ENCODE measurements around the gene IRF2. TPM values are rescaled to one million over a fixed set of nuclear protein-coding genes. Genes with fewer than 3 reads are reported as not detected.

The IRF2 gene
- polyA plus RNA-seq, 1 donor from 2014 or later = 105 TPM

DNA sequence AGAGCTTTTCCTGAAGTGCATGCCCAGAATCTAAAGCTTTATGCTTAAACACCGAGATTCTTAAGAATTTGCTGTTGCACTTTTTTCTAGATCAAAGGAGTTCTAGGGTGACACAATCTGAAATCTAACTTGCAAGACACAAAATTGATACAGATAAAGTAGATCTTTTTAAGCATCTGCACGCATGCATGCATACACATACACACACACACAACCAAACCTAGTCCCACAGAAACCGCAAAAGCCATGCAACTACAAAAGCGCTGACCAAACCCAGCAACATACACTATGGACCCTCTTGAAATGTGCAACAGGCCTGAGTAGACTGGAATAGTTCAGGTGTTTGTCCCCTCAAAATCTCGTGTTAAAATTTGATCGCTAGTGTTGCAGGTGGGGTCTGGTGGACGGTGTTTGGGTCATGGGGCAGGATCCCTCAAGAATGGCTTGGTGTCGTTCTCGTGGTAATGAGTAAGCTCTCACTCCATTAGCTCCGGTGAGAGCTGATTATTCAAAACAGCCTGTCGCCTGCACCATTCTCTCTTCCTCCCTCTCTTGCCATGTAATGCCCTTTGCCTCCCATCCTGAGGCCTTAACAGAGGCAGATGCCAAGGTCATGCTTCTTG, 52.7 kb downstream of the IRF2 start:
- H3K36me3 Mint-ChIP-seq = peaks cover 10% of the 10 kb centered on the region
- H3K4me3 Mint-ChIP-seq = peak overlapping the region; percentile 60 to 91 (median 76)
- peak overlapping the region; percentile 82 to 87 (median 85) for H3K27ac Mint-ChIP-seq
- peaks cover 47 to 56% (median 54%) of the 10 kb centered on the region in 3 donors for H3K4me1 Mint-ChIP-seq
- H3K9me3 Mint-ChIP-seq = peaks cover 0 to 4% (median 4%) of the 10 kb centered on the region in 3 donors
- H3K27me3 Mint-ChIP-seq = no peaks in the 10 kb centered on the region

DNA sequence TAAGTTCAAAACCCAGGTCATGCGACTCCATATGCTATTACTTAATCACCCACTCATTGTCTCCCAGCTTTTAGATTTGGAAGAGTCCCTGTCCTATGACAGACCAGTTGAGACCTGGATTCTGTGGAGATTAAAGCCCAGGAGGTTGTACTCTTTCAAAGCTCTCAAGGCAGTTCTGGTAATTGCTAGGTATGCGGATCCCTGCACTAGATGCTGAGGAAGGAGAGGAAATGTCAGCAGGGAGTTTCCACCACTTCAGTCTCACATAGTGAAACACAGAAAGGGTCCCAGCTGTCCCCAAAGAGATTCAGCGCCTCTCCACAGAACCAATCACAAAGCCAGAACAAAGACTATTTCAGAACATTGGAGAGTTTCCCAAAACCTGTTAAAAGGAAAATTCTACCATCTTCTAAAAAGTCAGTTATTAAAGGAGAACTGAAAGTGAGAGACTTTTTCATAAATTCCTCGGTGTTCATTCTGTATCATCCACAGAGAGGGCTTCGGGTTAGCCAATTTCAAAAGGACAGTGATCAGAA, 53.4 kb downstream of the IRF2 start:
- H3K4me1 Mint-ChIP-seq = peaks cover 47 to 54% (median 54%) of the 10 kb centered on the region in 3 donors
- H3K9me3 Mint-ChIP-seq = peaks cover 0 to 4% (median 4%) of the 10 kb centered on the region in 3 donors
- peak overlapping the region; percentile 82 to 87 (median 87) for H3K27ac Mint-ChIP-seq
- H3K27me3 Mint-ChIP-seq = no peaks in the 10 kb centered on the region
- H3K4me3 Mint-ChIP-seq = peak overlapping the region; percentile 60 to 91 (median 76)
- H3K36me3 Mint-ChIP-seq = peaks cover 10% of the 10 kb centered on the region

DNA sequence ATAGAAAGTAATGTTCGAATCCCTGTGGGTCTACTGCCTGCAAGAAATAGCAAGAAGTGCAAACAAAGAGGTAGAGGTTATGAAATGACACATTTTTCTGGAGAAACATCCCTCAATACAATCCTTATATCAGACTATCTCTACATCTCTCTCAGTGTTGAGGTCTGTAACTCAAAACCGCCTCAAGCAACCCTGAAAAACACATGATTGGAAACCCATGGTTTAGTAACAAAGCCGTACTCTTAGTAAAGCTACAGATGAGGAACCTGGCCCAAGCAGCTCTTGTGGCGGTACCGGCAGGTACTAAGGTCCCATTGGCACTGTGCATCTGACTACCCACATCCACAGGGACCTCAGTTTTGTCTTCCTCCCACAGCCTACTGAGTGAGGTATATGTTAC, 53.9 kb downstream of the IRF2 start:
- Mint-ChIP-seq H3K9me3 (peaks cover 0 to 4% (median 4%) of the 10 kb centered on the region in 3 donors), H3K4me3 (peak overlapping the region in 3 of 4 donors; percentile 60 to 91 (median 86)), H3K36me3 (peaks cover 10% of the 10 kb centered on the region), H3K4me1 (peaks cover 47 to 54% (median 54%) of the 10 kb centered on the region in 3 donors), H3K27me3 (no peaks in the 10 kb centered on the region), H3K27ac (peak overlapping the region; percentile 82 to 87 (median 87))

DNA sequence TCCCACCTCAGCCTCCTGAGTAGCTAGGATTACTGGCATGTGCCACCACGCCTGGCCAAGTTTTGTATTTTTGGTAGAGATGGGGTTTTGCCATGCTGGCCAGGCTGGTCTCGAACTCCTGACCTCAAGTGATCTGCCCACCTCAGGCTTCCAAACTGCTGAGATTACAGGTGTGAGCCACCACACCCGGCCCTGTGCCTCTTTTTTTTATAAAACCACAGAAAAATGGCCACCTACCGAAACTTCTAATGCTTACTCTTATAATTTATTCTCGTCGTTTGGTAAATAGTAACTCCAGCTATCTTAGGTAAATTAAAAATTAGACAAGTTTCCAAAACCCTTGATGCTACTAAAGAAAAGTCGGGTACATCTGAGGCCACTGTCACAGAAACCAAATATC, 54.4 kb downstream of the IRF2 start:
- H3K9me3 Mint-ChIP-seq = peaks cover 0 to 4% (median 2%) of the 10 kb centered on the region in 3 donors
- peaks cover 10% of the 10 kb centered on the region for H3K36me3 Mint-ChIP-seq
- H3K27me3 Mint-ChIP-seq = no peaks in the 10 kb centered on the region
- peak overlapping the region; percentile 82 to 87 (median 87) for H3K27ac Mint-ChIP-seq
- H3K4me3 Mint-ChIP-seq = peak overlapping the region in 2 of 4 donors; percentile 60 to 91
- peaks cover 48 to 53% (median 52%) of the 10 kb centered on the region in 3 donors for H3K4me1 Mint-ChIP-seq

DNA sequence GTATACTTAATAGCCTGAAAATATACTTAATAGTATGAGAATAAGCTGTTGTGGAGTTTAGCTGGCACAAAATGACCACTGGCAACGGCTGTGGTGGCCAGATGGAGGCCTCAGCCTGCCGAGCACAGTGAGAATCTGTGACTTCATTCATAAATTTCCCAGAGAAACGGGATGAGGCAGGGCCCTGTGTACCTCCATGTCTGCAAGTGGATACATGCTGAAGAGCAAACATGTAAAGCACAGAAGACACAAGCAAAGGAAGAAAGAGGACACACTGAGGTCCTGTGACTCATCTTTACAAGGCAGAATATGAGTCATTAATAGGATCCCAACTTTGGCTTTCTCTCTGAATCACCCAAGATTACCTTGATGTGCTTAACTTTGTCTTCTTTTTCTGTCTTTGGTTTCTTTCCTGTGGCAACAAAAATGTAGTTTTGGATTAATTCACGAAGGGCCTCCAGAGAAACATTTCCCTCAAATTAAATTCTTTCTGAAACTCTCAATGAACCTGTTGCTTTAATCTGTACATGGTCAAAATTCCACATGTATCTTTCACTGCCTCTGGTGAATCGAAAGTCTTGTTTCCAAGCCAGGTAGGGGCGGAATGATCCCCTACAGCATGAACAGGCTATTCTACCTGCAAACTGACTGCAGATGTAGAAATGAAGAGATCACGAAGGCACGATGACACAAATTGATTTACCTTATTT, 56.4 kb downstream of the IRF2 start:
- H3K36me3 Mint-ChIP-seq = peaks cover 5% of the 10 kb centered on the region
- H3K4me1 Mint-ChIP-seq = peaks cover 45 to 51% (median 47%) of the 10 kb centered on the region in 3 donors
- H3K27ac Mint-ChIP-seq = peak overlapping the region; percentile 51 to 94 (median 79)
- peaks cover 0 to 4% (median 2%) of the 10 kb centered on the region in 3 donors for H3K9me3 Mint-ChIP-seq
- H3K4me3 Mint-ChIP-seq = peak overlapping the region in 3 of 4 donors; percentile 71 to 88 (median 84)
- no peaks in the 10 kb centered on the region for H3K27me3 Mint-ChIP-seq

DNA sequence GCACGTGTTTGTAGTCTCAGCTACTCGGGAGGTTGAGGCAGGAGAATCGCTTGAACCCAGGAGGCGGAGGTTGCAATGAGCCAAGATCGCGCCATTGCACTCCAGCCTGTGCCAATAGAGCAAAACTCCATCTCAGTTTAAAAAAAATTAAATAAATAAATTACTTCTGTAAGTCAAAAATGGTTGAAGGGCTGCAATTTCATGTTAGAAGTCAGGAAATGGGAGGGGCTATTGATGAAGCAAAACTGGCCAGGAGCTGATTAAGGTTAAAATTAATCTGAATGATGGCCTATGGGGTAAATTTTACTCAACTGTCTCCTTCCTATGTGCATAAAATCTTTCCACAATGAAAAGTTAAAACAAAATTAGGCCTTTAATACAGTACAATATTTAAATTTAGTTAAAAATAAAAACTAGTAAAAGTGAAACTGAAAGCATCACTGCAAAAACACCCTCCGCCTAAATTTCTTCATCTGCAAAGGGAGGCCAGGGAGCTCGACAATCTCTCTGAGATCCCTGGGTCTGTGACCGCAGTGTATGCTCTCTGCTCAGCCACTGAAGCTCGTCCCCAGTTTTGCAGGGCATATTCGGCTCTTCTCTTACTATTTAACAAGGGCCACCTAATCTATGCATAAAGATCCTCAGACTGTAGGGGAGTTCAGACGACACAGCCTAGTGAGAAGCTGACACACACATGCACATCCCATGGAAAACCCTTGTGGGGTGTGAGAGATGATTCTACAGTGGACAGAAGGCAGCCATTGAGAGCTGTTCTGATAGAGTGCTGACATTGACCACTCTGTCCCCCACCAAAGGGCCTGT, 57.2 kb downstream of the IRF2 start:
- H3K27ac Mint-ChIP-seq = peak overlapping the region; percentile 51 to 94 (median 79)
- peaks cover 2% of the 10 kb centered on the region for H3K36me3 Mint-ChIP-seq
- H3K27me3 Mint-ChIP-seq = no peaks in the 10 kb centered on the region
- peak overlapping the region; percentile 71 to 93 (median 82) for H3K4me3 Mint-ChIP-seq
- H3K4me1 Mint-ChIP-seq = peaks cover 42 to 51% (median 46%) of the 10 kb centered on the region in 3 donors
- no peaks in the 10 kb centered on the region for H3K9me3 Mint-ChIP-seq

DNA sequence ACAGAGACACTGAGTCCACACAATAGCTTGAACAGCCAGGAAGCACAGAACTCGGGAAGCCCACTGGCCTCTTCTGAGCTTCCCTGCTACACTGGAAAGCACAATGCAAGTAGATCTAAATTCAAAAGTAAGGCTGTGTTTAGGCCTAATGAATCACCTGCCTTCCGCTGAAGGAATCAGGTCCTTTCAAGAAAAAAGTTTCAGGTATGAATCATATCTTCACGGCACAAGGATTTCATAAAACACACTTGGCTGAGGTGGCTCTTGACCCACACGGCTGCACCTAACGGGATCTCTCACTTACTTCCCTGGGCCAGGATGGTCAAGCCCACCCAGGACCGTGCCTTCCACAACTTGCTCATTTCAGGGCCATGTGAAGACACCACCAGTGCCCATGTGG, 59.3 kb downstream of the IRF2 start:
- peaks cover 33 to 38% (median 33%) of the 10 kb centered on the region in 3 donors for H3K4me1 Mint-ChIP-seq
- H3K4me3 Mint-ChIP-seq = peak overlapping the region in 1 of 4 donors; percentile 22
- H3K27me3 Mint-ChIP-seq = no peaks in the 10 kb centered on the region
- H3K36me3 Mint-ChIP-seq = peaks cover 2% of the 10 kb centered on the region
- no peaks in the 10 kb centered on the region for H3K9me3 Mint-ChIP-seq
- H3K27ac Mint-ChIP-seq = peak overlapping the region in 2 of 3 donors; percentile 34 to 53

DNA sequence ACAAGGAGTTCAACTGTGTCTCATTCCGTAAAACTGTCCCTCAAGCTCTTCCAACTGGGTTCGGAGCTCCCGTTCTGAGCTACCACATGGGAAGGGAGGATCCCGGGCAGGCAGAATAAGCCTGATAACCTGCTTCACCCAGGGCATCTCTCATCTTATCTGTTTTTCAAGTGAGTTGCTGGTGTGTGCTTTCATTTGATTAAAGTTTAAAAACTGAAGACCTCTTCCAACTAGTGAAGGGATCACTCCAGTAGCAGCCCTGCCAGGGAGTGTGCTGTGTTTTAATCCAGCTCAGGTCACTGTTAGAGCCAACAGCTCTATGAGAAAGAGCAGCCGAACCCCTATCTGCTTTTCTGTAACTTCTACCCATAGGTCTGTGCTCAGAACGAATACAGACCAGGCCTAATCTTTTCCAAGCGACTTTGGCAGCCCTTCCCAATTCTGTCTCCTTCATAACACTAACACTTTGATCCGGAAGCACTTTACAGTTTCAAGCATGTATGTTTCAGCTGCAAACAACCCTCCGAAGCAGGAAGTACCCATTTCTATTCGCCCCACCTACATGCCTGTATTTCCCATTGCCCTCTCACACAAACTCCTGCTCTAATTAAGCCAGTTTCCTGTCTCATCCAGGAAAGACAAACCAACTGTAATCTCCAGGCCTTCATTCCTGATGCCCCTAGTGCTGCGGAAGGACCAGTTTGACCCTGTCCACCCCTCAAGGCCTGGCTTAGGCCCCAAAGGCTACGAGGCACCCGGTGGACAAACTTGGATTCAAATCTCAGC, 60.9 kb downstream of the IRF2 start:
- Mint-ChIP-seq H3K4me3 (no peak overlapping the region), H3K9me3 (no peaks in the 10 kb centered on the region), H3K27ac (peak overlapping the region in 1 of 3 donors; percentile 40), H3K4me1 (peaks cover 33 to 47% (median 44%) of the 10 kb centered on the region in 3 donors), H3K36me3 (peaks cover 1% of the 10 kb centered on the region), H3K27me3 (no peaks in the 10 kb centered on the region)

DNA sequence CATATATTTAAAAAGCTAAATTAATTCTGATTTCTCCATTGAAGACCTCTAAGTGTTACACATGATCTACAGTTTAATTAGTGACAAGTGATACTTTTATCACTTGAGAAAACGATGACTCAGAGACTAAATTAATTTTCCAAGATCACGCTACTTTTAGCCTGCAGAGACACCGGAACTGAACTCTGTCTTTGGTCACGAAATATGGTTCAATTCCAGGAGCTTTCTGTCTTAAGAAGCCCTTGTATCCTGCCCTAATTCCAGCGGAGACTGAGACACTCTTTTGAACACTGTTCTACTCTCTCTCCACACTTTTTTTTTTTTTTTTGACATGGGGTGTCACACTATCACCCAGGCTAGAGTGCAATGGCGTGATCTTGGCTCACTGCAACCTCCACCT, 63.6 kb downstream of the IRF2 start:
- H3K4me3 Mint-ChIP-seq = no peak overlapping the region
- H3K36me3 Mint-ChIP-seq = no peaks in the 10 kb centered on the region
- peaks cover 22 to 55% (median 37%) of the 10 kb centered on the region in 3 donors for H3K4me1 Mint-ChIP-seq
- H3K27me3 Mint-ChIP-seq = no peaks in the 10 kb centered on the region
- peak overlapping the region; percentile 13 to 80 (median 70) for H3K27ac Mint-ChIP-seq
- H3K9me3 Mint-ChIP-seq = no peaks in the 10 kb centered on the region

DNA sequence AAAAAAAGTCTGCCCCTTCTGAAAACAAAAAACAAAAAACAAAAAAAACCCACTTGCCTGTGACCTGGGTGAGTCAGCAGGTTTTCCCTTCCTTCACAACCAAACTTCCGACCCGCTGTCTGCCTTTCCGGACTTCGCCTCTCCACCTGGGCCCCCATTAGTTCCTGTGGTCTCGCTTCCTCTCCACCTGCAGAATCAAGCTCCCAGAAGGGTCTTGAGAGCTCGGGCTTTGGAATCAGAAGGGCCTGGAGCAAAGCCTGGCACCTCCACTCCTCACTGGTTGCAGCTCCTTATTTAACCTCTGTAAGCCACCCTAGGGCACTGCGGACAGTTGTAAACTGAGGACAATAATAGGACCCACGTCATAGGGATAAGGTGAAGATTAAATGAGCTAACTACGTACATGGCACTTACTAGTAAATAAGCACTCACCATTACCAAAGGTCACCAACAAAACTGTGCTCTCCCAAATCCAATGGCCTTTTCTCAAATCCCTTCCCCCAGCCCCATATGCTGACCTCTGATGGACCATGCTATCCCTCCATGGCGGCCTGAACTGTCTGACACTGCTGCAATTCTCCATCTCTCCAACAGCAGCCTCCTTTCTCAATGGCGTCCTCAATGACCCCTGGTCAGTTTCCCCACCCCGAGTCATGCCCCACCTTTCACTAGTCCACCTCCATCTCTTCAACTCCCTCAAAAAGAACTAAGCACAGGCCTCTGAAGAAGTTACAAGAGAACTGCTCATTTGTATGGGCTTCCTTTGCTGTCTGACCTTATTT, 64.2 kb downstream of the IRF2 start:
- H3K27me3 Mint-ChIP-seq = no peaks in the 10 kb centered on the region
- peaks cover 3% of the 10 kb centered on the region for H3K36me3 Mint-ChIP-seq
- peak overlapping the region in 3 of 4 donors; percentile 3 to 78 (median 49) for H3K4me3 Mint-ChIP-seq
- no peaks in the 10 kb centered on the region for H3K9me3 Mint-ChIP-seq
- peak overlapping the region; percentile 40 to 80 (median 70) for H3K27ac Mint-ChIP-seq
- peaks cover 22 to 55% (median 40%) of the 10 kb centered on the region in 3 donors for H3K4me1 Mint-ChIP-seq

DNA sequence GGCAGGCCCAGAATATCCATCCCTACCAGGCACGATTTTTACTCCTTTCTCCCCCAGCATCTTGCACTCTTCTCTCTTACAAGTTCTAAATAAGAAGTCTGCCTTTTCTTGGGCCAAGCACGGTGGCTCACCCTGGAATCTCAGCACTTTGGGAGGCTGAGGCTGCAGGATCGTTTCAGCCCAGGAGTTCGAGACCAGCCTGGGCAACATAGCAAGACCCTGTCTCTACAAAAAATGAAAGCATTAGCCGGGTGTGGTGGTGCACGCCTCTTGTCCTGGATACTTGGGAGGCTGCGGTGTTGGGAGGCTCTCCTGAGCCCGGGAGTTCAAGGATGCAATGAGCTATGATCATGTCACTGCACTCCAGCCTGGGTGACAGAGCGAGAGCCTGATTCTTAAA, 64.8 kb downstream of the IRF2 start:
- peak overlapping the region in 2 of 3 donors; percentile 55 to 70 for H3K27ac Mint-ChIP-seq
- H3K4me1 Mint-ChIP-seq = peaks cover 22 to 51% (median 38%) of the 10 kb centered on the region in 3 donors
- no peaks in the 10 kb centered on the region for H3K27me3 Mint-ChIP-seq
- H3K4me3 Mint-ChIP-seq = peak overlapping the region in 3 of 4 donors; percentile 3 to 78 (median 67)
- no peaks in the 10 kb centered on the region for H3K9me3 Mint-ChIP-seq
- H3K36me3 Mint-ChIP-seq = peaks cover 3% of the 10 kb centered on the region

DNA sequence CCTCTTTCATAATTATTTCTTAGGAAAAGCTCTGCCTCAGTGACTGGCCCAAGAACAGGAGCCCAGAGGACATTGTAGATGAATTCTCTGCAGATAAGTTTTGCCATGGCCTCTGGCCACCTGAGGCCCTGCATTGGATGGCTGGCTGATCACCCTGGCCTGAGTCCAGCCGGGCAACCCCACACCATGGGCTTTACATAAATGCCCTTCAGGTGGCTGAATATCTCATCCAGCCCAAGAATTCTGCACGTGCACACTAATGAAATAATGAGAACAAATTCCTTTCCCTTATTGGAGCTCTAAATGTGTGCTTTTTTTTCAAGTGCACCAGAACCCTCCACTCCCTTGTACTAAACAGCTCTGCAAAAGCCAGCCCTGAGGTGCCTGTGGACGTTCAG, 65.7 kb downstream of the IRF2 start:
- Mint-ChIP-seq H3K4me1 (peaks cover 22 to 47% (median 33%) of the 10 kb centered on the region in 3 donors), H3K36me3 (peaks cover 3% of the 10 kb centered on the region), H3K9me3 (no peaks in the 10 kb centered on the region), H3K27ac (peak overlapping the region in 1 of 3 donors; percentile 70), H3K27me3 (no peaks in the 10 kb centered on the region), H3K4me3 (peak overlapping the region in 1 of 4 donors; percentile 78)

DNA sequence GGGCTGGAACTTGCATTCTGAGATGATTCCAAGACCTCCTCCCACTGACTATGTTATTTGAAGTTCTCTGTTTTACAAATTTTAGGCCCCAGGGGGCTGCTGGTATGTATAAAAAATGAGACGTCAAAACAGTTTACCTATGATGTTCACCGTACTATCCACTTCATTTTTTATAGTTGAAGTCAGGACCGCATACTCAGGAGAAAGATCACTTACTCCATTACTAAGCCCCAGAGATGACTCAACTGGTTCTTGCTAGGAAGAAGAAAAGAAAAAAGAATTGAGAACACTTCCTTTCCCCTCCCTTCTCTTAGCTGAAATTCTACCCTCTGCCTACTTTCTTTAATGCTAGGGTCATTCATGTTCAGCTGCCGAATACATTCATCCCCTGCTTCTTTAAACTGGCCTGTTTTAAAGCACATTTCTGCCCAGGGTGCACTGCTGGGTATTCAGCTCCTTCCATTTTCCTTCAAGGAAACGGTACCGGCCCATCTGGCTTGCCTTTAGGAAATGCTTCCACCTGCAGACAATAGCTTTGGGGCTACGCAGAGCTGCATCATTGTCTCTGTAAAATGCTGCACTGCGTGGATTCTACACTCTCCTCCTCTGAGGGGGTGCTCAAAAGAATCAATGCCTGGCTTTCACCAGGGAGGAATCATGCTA, 66.2 kb downstream of the IRF2 start:
- Mint-ChIP-seq H3K36me3 (peaks cover 3% of the 10 kb centered on the region), H3K4me1 (peaks cover 22 to 43% (median 36%) of the 10 kb centered on the region in 3 donors), H3K9me3 (no peaks in the 10 kb centered on the region), H3K4me3 (no peak overlapping the region), H3K27ac (no peak overlapping the region), H3K27me3 (no peaks in the 10 kb centered on the region)

All from IgD-negative memory B cell (primary cell).